Dedifferentiated amniotic fluid mesenchymal stem cell (primary cell): ENCODE results near the gene MINAR2.

Experiments
- DNase-seq: peaks from one replicate; pipeline ENCODE4 v3.0.0-alpha.2; 2016; ENCODE audit errors: extremely low spot score

MINAR2 gene

GRCh38 chr5:129747572-129748407 is at the start of gene MINAR2:
Gene MINAR2 (plus strand): TSS chr5:129748094. CDS start chr5:129748191, 97 bp downstream.
- no peak for DNase-seq

GRCh38 chr5:129698661-129699060 is 49.2 kb upstream of the MINAR2 start:
- no peak for DNase-seq

GRCh38 chr5:129716235-129716634 is 31.7 kb upstream of the MINAR2 start:
- no peak for DNase-seq

- DNase-seq = no peak
Measured at GRCh38 chr5:129716651-129717050, 31.2 kb upstream of the MINAR2 start.

- DNase-seq = no peak
Measured at GRCh38 chr5:129717751-129718310, 30.1 kb upstream of the MINAR2 start.

GRCh38 chr5:129718471-129719090 is 29.3 kb upstream of the MINAR2 start:
- no peak for DNase-seq

GRCh38 chr5:129724222-129724621 is 23.7 kb upstream of the MINAR2 start:
- DNase-seq = no peak

GRCh38 chr5:129724647-129725046 is 23.2 kb upstream of the MINAR2 start:
- no peak for DNase-seq

GRCh38 chr5:129739773-129740172 is 8.1 kb upstream of the MINAR2 start:
- no peak for DNase-seq

- no peak for DNase-seq
Measured at GRCh38 chr5:129743541-129744187, 4.2 kb upstream of the MINAR2 start.

- DNase-seq = no peak
Measured at GRCh38 chr5:129745997-129746396, 1.9 kb upstream of the MINAR2 start.

GRCh38 chr5:129746876-129747275 is 1.0 kb upstream of the MINAR2 start:
- no peak for DNase-seq

- DNase-seq = no peak
Measured at GRCh38 chr5:129748913-129749880, 1.3 kb downstream of the MINAR2 start.

GRCh38 chr5:129760636-129761325 is 12.9 kb downstream of the MINAR2 start:
- no peak for DNase-seq

- DNase-seq = no peak
Measured at GRCh38 chr5:129763651-129764050, 15.8 kb downstream of the MINAR2 start.

- DNase-seq = no peak
Measured at GRCh38 chr5:129766798-129767197, 18.9 kb downstream of the MINAR2 start.

GRCh38 chr5:129767927-129768380 is 20.1 kb downstream of the MINAR2 start:
- peak; percentile 95 for DNase-seq

GRCh38 chr5:129768735-129769134 is 20.8 kb downstream of the MINAR2 start:
- no peak for DNase-seq

GRCh38 chr5:129770024-129770820 is 22.3 kb downstream of the MINAR2 start:
- no peak for DNase-seq
